Neural cell (in vitro differentiated cells): ENCODE measurements around the gene ZBTB7C. TPM values are rescaled to one million over a fixed set of nuclear protein-coding genes. Genes with fewer than 3 reads are reported as not detected.

Experiments used
- H2AFZ ChIP-seq: fragments of 200-600, 300-800 bp; sonication (generic), shearing (Covaris generic); 2 replicates; pipeline ENCODE4 v1.6.0; 2014; ENCODE audit warnings: low read depth, mild to moderate bottlenecking, antibody characterized with exemption, low read length, moderate library complexity
- H3F3A ChIP-seq: fragments of 200-600 bp; shearing (Covaris generic); 2 replicates; pipeline ENCODE4 v1.6.1; 2016; ENCODE audit warnings: mild to moderate bottlenecking, moderate library complexity, mixed read lengths, antibody characterized with exemption, low read length; ENCODE audit not compliant: insufficient read depth, poor library complexity, severe bottlenecking
- H3K27ac ChIP-seq: fragments of 200-600, 300-800 bp; sonication (generic), shearing (Covaris generic); 2 replicates; pipeline ENCODE4 v1.5.1; 2014; ENCODE audit warnings: mild to moderate bottlenecking, low read length, moderate library complexity
- H3K27me3 ChIP-seq: fragments of 300-800, 200-600 bp; sonication (generic), shearing (Covaris generic); 2 replicates; pipeline ENCODE4 v1.6.0; 2014; ENCODE audit warnings: mild to moderate bottlenecking, low read depth, low read length, moderate library complexity; ENCODE audit not compliant: insufficient read depth
- H3K36me3 ChIP-seq: fragments of 300-800, 200-600 bp; sonication (generic), shearing (Covaris generic); 2 replicates; pipeline ENCODE4 v1.5.1; 2014; ENCODE audit warnings: mild to moderate bottlenecking, antibody characterized with exemption, low read length, moderate library complexity; ENCODE audit not compliant: insufficient read depth
- H3K4me2 ChIP-seq: fragments of 300-800, 200-600 bp; sonication (generic), shearing (Covaris generic); 2 replicates; pipeline ENCODE4 v1.6.0; 2014; ENCODE audit warnings: mild to moderate bottlenecking, low read length
- H3K4me3 ChIP-seq: fragments of 300-800, 200-600 bp; sonication (generic), shearing (Covaris generic); 2 replicates; pipeline ENCODE4 v1.5.1; 2014; ENCODE audit warnings: mild to moderate bottlenecking, low read length, moderate library complexity
- H3K79me2 ChIP-seq: fragments of 200-600 bp; shearing (Covaris generic); replicated peaks from 2 replicates; pipeline ENCODE4 v1.6.0; 2014; ENCODE audit warnings: mild to moderate bottlenecking, low read length, moderate library complexity; ENCODE audit not compliant: insufficient read depth
- H3K9ac ChIP-seq: fragments of 300-800, 200-600 bp; sonication (generic), shearing (Covaris generic); 2 replicates; pipeline ENCODE4 v1.6.1; 2016; ENCODE audit warnings: mild to moderate bottlenecking, low read length, mixed read lengths
- H3K9me2 ChIP-seq: fragments of 200-600 bp; shearing (Covaris generic); 2 replicates; pipeline ENCODE4 v1.6.1; 2016; ENCODE audit warnings: mild to moderate bottlenecking, low read length, mixed read lengths; ENCODE audit not compliant: insufficient read depth
- H3K9me3 ChIP-seq: fragments of 200-600, 300-800 bp; sonication (generic), shearing (Covaris generic); 2 replicates; pipeline ENCODE4 v1.6.1; 2016; ENCODE audit warnings: mild to moderate bottlenecking, mixed run types, low read length, moderate library complexity, mixed read lengths
- H4K20me1 ChIP-seq: fragments of 200-600 bp; shearing (Covaris generic); 2 replicates; pipeline ENCODE4 v1.6.1; 2016; ENCODE audit warnings: mild to moderate bottlenecking, mixed run types; ENCODE audit not compliant: insufficient read depth
- EP300 ChIP-seq: fragments of 450-650 bp; conservative IDR thresholded peaks from 2 replicates; pipeline ENCODE4 v1.6.1; 2014; ENCODE audit warnings: antibody characterized with exemption, mild to moderate bottlenecking, moderate library complexity; ENCODE audit not compliant: poor library complexity, severe bottlenecking
- EZH2 ChIP-seq: fragments of 200-600, 300-800 bp; shearing (Covaris generic), sonication (generic); IDR thresholded peaks from 2 replicates; pipeline ENCODE4 v1.6.1; 2014; ENCODE audit warnings: antibody characterized with exemption, low read length, borderline replicate concordance, mild to moderate bottlenecking; ENCODE audit not compliant: insufficient read depth, poor library complexity, severe bottlenecking
- MXI1 ChIP-seq: fragments of 450-650 bp; conservative IDR thresholded peaks from 2 replicates; pipeline ENCODE4 v1.6.1; 2014; ENCODE audit warnings: antibody characterized with exemption, mild to moderate bottlenecking; ENCODE audit not compliant: poor library complexity, severe bottlenecking
- POLR2AphosphoS5 ChIP-seq: IDR thresholded peaks from 2 replicates; pipeline ENCODE4 v1.6.1; 2012
- RAD21 ChIP-seq: fragments of 450-650 bp; conservative IDR thresholded peaks from 2 replicates; pipeline ENCODE4 v1.6.1; 2014; ENCODE audit warnings: antibody characterized with exemption, mild to moderate bottlenecking, moderate library complexity
- SMC3 ChIP-seq: fragments of 450-650 bp; conservative IDR thresholded peaks from 2 replicates; pipeline ENCODE4 v1.6.1; 2014; ENCODE audit warnings: antibody characterized with exemption, mild to moderate bottlenecking, moderate library complexity; ENCODE audit not compliant: poor library complexity
- TAF1 ChIP-seq: IDR thresholded peaks from 2 replicates; pipeline ENCODE4 v1.6.1; 2012; ENCODE audit warnings: low read depth
- polyA plus RNA-seq: library from polyadenylated mRNA; depleted of rRNA; stranded (reverse); fragments of >200 nt; gene quantifications from 2 replicates; pipeline ENCODE4 v1.2.3, GENCODE V29; 2014
- TF ChIP-seq, protein P1 (sequence below): IDR thresholded peaks from 2 replicates; pipeline ENCODE4 v1.6.1; 2012; ENCODE audit warnings: borderline replicate concordance
- TF ChIP-seq, protein P2 (sequence below): fragments of 450-650 bp; IDR thresholded peaks from 2 replicates; pipeline ENCODE4 v1.5.1; 2014; ENCODE audit warnings: antibody characterized with exemption, mild to moderate bottlenecking, moderate library complexity; ENCODE audit not compliant: poor library complexity, severe bottlenecking

Gene ZBTB7C
- polyA plus RNA-seq, 1 donor from 2014 or later, result 2.4 TPM

DNA sequence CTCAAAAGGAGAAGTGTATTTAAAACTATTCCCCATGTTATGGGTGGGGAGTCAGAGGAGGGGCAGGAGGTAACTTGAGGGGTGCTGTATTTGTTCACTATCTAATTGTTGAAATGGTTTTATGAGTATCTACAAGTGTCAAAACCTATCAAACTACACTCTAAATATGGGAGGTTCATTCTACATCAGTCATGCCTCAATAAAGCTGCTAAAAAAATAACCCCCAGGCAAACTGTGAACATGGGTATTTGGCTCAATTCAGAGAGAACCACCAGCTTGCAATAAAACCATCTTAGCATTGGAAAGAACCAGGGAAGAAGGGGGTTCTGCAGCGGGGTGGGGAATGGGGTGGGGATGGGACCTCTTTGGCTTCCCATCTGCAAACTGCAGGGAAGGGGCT, 302.7 kb downstream of the ZBTB7C start:
- Histone ChIP-seq H3K9me2 (no peaks in the 10 kb centered on the region), H4K20me1 (no peaks in the 10 kb centered on the region), H2AFZ (no peak overlapping the region), H3K27ac (no peak overlapping the region), H3K27me3 (no peaks in the 10 kb centered on the region), H3K4me3 (no peak overlapping the region), H3F3A (no peaks in the 10 kb centered on the region), H3K9ac (no peak overlapping the region), H3K9me3 (no peaks in the 10 kb centered on the region), H3K4me2 (no peak overlapping the region), H3K79me2 (no peaks in the 10 kb centered on the region), H3K36me3 (no peaks in the 10 kb centered on the region)
- TF ChIP-seq EZH2 (no peak), EP300 (no peak), POLR2AphosphoS5 (no peak), SMC3 (no peak), TAF1 (no peak), MXI1 (no peak), RAD21 (no peak)
- TF ChIP-seq, protein P1, sequence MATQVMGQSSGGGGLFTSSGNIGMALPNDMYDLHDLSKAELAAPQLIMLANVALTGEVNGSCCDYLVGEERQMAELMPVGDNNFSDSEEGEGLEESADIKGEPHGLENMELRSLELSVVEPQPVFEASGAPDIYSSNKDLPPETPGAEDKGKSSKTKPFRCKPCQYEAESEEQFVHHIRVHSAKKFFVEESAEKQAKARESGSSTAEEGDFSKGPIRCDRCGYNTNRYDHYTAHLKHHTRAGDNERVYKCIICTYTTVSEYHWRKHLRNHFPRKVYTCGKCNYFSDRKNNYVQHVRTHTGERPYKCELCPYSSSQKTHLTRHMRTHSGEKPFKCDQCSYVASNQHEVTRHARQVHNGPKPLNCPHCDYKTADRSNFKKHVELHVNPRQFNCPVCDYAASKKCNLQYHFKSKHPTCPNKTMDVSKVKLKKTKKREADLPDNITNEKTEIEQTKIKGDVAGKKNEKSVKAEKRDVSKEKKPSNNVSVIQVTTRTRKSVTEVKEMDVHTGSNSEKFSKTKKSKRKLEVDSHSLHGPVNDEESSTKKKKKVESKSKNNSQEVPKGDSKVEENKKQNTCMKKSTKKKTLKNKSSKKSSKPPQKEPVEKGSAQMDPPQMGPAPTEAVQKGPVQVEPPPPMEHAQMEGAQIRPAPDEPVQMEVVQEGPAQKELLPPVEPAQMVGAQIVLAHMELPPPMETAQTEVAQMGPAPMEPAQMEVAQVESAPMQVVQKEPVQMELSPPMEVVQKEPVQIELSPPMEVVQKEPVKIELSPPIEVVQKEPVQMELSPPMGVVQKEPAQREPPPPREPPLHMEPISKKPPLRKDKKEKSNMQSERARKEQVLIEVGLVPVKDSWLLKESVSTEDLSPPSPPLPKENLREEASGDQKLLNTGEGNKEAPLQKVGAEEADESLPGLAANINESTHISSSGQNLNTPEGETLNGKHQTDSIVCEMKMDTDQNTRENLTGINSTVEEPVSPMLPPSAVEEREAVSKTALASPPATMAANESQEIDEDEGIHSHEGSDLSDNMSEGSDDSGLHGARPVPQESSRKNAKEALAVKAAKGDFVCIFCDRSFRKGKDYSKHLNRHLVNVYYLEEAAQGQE, result no peak
- TF ChIP-seq, protein P2, sequence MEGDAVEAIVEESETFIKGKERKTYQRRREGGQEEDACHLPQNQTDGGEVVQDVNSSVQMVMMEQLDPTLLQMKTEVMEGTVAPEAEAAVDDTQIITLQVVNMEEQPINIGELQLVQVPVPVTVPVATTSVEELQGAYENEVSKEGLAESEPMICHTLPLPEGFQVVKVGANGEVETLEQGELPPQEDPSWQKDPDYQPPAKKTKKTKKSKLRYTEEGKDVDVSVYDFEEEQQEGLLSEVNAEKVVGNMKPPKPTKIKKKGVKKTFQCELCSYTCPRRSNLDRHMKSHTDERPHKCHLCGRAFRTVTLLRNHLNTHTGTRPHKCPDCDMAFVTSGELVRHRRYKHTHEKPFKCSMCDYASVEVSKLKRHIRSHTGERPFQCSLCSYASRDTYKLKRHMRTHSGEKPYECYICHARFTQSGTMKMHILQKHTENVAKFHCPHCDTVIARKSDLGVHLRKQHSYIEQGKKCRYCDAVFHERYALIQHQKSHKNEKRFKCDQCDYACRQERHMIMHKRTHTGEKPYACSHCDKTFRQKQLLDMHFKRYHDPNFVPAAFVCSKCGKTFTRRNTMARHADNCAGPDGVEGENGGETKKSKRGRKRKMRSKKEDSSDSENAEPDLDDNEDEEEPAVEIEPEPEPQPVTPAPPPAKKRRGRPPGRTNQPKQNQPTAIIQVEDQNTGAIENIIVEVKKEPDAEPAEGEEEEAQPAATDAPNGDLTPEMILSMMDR, result no peak

DNA sequence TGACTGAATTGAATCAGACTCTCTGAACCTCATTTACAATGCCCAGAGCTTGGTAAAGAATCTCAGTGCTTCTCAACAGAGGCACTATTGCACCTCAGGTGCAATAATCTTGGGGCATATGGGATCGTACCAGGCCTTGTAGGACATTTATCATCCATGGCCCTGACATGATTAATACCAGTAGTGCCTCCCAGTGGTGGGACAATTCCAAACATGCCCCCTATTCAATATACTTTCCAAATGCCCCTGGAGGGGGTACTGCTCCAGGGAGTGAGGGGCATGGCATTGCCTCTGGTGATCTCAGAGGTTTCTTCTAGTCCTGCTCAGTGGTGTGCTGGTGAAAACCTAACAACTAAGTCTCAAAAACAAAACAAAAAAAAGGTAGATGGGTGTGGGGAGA, 303.9 kb downstream of the ZBTB7C start:
- Histone ChIP-seq H3K9me2 (no peaks in the 10 kb centered on the region), H3K27ac (no peak overlapping the region)

More for the DNA sequence above, 303.9 kb downstream of the ZBTB7C start:
- Histone ChIP-seq H3K27me3 (no peaks in the 10 kb centered on the region), H3F3A (no peaks in the 10 kb centered on the region), H3K4me3 (no peak overlapping the region), H2AFZ (no peak overlapping the region), H3K9me3 (no peaks in the 10 kb centered on the region), H3K79me2 (no peaks in the 10 kb centered on the region), H4K20me1 (no peaks in the 10 kb centered on the region), H3K36me3 (no peaks in the 10 kb centered on the region), H3K9ac (no peak overlapping the region), H3K4me2 (no peak overlapping the region)
- TF ChIP-seq EP300, result no peak
- no peak for TF ChIP-seq MXI1
- no peak for TF ChIP-seq TAF1
- TF ChIP-seq, protein P1, result no peak
- TF ChIP-seq EZH2, result no peak
- TF ChIP-seq POLR2AphosphoS5, result no peak
- no peak for TF ChIP-seq RAD21
